Measurements from ENCODE around the gene TMEM38B.

DNA sequence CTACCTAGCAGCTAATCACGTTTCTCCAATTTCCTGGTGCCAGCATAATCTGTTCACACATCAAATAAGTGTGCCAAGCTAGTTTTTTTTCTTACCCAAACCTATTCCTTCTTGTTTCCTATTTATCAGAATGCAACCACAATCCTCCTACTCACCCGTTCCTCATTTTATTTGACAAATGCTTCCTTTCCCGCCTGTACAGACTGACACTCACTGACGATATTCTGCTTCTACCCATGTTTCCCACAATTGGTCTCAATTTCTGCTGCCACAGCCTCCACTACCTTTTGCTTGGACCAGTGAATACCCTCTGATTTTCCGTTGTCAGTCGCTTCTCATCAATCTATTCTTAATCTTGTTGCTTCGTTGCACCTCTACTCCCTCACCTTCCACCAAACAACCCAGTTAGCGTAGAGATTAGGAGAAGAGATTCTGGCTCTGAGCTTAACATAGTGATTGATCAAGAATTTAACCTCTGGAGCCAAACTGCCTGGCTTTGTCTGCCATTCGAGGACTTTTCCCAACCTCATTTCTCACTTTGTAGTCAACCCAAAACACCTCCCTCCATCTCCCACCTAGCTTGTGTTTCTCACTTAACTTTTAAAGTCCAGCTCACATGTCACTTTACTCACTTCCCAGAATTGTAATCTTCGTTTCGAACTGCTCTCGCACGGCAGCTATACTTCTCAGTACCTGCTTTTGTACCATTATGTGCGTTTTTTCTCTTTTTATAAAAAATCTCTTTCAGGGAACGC is 729 bp upstream of the TMEM38B start:
- TF ChIP-seq, protein P1, sequence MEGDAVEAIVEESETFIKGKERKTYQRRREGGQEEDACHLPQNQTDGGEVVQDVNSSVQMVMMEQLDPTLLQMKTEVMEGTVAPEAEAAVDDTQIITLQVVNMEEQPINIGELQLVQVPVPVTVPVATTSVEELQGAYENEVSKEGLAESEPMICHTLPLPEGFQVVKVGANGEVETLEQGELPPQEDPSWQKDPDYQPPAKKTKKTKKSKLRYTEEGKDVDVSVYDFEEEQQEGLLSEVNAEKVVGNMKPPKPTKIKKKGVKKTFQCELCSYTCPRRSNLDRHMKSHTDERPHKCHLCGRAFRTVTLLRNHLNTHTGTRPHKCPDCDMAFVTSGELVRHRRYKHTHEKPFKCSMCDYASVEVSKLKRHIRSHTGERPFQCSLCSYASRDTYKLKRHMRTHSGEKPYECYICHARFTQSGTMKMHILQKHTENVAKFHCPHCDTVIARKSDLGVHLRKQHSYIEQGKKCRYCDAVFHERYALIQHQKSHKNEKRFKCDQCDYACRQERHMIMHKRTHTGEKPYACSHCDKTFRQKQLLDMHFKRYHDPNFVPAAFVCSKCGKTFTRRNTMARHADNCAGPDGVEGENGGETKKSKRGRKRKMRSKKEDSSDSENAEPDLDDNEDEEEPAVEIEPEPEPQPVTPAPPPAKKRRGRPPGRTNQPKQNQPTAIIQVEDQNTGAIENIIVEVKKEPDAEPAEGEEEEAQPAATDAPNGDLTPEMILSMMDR (IDR thresholded peaks at IDR 0.05; ENCODE audit: insufficient read depth, low read depth, low read length): no peak
- no peak for TF ChIP-seq EZH2 (IDR thresholded peaks at IDR 0.05; ENCODE audit: insufficient read depth, low read length)
